Thoracic aorta (tissue), 2 donors: ENCODE data around the gene ENOX2. TPM values are rescaled to one million over a fixed set of nuclear protein-coding genes. Genes with fewer than 3 reads are reported as not detected.

Experiments used
- ATAC-seq: fragments of 150-250 bp; one replicate; pipeline ENCODE4 v1.8.0; 2017; ENCODE audit warnings: low read depth; ENCODE audit not compliant: insufficient number of reproducible peaks, low FRiP score
- DNase-seq: peaks from one replicate; pipeline ENCODE4 v3.0.0-alpha.2; 2020; ENCODE audit warnings: low spot score
- H3K27ac ChIP-seq, 2 donors: fragments of 200-600 bp; sonication (generic); 1 replicate in 1 of 2; 2 replicates in 1 of 2; pipeline ENCODE4 v1.5.1; 2016; ENCODE audit warnings: mild to moderate bottlenecking in 2 of 2, moderate library complexity in 2 of 2
- H3K27me3 ChIP-seq: fragments of 200-600 bp; sonication (generic); replicated peaks from 2 replicates; pipeline ENCODE4 v1.6.0; 2016; ENCODE audit warnings: mild to moderate bottlenecking; ENCODE audit not compliant: insufficient read depth
- H3K36me3 ChIP-seq: fragments of 200-600 bp; sonication (generic); one replicate; pipeline ENCODE4 v1.5.1; 2016
- H3K4me1 ChIP-seq, 2 donors: fragments of 200-600 bp; sonication (generic); 1 replicate in 1 of 2; 2 replicates in 1 of 2; pipeline versions ENCODE4 v1.5.1 to v1.6.0; 2016; ENCODE audit warnings: low read depth in 2 of 2, mild to moderate bottlenecking in 1 of 2; ENCODE audit not compliant: control insufficient read depth in 1 of 2
- H3K4me3 ChIP-seq: fragments of 200-600 bp; sonication (generic); 2 replicates; pipeline ENCODE4 v1.5.1; 2016; ENCODE audit warnings: mild to moderate bottlenecking
- H3K9me3 ChIP-seq: fragments of 200-600 bp; sonication (generic); 2 replicates; pipeline ENCODE4 v1.5.1; 2016
- total RNA-seq, 2 donors: library from RNA; depleted of rRNA; stranded (reverse); fragments of >200 nt; gene quantifications; one replicate each; pipeline versions ENCODE4 v1.1.0 to v1.2.3, GENCODE V29; 2016
- TF ChIP-seq, protein P1 (sequence below): fragments of 200-600 bp; sonication (generic); IDR thresholded peaks from one replicate; pipeline ENCODE4 v1.5.1; 2019; ENCODE audit warnings: antibody characterized with exemption

The ENOX2 gene
- total RNA-seq, 2 donors from 2014 or later: 17.9 to 28.7 TPM

DNA sequence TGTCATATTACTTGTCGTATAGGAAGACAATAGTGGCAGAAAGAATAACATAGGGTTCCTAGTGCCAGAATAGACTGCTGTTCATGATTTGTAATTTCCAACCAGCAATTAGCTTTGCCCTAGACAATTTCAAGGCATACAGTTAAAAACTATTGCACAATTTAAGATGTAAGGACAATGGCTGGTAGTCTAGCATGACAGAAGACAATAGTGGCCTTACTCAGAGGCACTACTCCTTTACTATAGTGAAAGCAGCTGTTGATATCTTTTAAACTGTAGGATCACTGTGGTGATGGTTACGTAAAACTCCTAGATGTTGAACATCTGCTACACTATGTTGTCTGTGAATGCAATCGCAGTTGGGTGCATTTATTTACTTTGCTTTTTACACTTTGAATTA, 266.7 kb downstream of the ENOX2 start:
- Histone ChIP-seq H3K27me3 (no peaks in the 10 kb centered on the region), H3K9me3 (no peaks in the 10 kb centered on the region), H3K36me3 (no peaks in the 10 kb centered on the region), H3K4me1 (no peaks in the 10 kb centered on the region), H3K27ac (no peak overlapping the region), H3K4me3 (no peak overlapping the region)
- TF ChIP-seq, protein P1, sequence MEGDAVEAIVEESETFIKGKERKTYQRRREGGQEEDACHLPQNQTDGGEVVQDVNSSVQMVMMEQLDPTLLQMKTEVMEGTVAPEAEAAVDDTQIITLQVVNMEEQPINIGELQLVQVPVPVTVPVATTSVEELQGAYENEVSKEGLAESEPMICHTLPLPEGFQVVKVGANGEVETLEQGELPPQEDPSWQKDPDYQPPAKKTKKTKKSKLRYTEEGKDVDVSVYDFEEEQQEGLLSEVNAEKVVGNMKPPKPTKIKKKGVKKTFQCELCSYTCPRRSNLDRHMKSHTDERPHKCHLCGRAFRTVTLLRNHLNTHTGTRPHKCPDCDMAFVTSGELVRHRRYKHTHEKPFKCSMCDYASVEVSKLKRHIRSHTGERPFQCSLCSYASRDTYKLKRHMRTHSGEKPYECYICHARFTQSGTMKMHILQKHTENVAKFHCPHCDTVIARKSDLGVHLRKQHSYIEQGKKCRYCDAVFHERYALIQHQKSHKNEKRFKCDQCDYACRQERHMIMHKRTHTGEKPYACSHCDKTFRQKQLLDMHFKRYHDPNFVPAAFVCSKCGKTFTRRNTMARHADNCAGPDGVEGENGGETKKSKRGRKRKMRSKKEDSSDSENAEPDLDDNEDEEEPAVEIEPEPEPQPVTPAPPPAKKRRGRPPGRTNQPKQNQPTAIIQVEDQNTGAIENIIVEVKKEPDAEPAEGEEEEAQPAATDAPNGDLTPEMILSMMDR: no peak
- DNase-seq (no peak), ATAC-seq (no peak)

DNA sequence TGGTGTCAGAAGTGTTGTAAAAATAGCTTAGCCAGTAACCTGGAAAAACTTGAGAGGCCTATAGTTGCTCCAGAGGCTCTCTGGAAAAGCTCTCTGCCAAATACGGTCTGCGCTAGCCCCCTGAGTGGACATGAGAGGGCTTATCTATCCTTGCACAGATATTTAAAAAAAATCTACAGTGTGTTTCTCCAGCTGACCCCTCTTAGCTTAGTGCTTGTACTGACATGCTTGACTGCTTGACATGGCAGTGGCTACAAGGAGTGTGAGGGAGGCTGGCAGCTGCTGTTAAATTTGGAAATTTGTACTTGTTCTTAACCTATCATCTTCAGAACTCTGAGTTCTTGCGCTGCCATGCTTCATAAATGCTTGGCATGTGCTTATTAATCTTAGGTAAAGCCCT, 272.0 kb downstream of the ENOX2 start:
- Histone ChIP-seq H3K9me3 (no peaks in the 10 kb centered on the region), H3K27me3 (no peaks in the 10 kb centered on the region), H3K4me1 (no peaks in the 10 kb centered on the region), H3K36me3 (no peaks in the 10 kb centered on the region), H3K4me3 (no peak overlapping the region), H3K27ac (no peak overlapping the region)
- DNase-seq (no peak), ATAC-seq (no peak)
- TF ChIP-seq, protein P1: no peak

- no peak overlapping the region for H3K27ac ChIP-seq
- no peaks in the 10 kb centered on the region for H3K9me3 ChIP-seq
- H3K27me3 ChIP-seq: no peaks in the 10 kb centered on the region
- ATAC-seq: no peak
- no peak overlapping the region for H3K4me3 ChIP-seq
- TF ChIP-seq, protein P1: no peak
- no peaks in the 10 kb centered on the region for H3K4me1 ChIP-seq
- H3K36me3 ChIP-seq: no peaks in the 10 kb centered on the region
- no peak for DNase-seq
Observed at GRCh38 chrX:130628516-130628915, 274.5 kb downstream of the ENOX2 start.

- no peaks in the 10 kb centered on the region for H3K4me1 ChIP-seq
- no peak overlapping the region for H3K27ac ChIP-seq
- no peak overlapping the region for H3K4me3 ChIP-seq
- TF ChIP-seq, protein P1: no peak
- H3K36me3 ChIP-seq: no peaks in the 10 kb centered on the region
- H3K27me3 ChIP-seq: no peaks in the 10 kb centered on the region
- H3K9me3 ChIP-seq: no peaks in the 10 kb centered on the region
- DNase-seq (no peak), ATAC-seq (no peak)
Observed at GRCh38 chrX:130626521-130626920, 276.5 kb downstream of the ENOX2 start.

DNA sequence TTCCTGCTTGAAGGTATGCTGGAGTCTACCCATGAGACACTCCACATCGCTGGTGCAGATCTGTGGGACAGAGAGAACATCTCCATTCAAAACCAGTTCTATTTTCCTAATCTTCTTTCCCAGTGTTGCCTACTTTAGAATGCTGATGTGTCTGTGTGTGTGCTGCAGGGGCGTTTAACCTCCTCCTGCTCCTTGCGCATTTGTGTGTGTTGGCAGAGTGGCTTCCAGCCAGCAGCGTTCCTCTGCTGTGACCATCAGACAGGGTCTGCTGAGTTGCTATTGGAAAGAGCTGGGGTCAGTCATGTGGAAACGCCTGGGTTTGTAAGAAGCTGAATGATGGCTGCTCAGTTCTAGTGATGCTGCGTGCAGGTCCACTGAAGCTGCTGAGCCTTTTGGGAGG, 277.6 kb downstream of the ENOX2 start:
- H3K9me3 ChIP-seq: no peaks in the 10 kb centered on the region
- H3K4me3 ChIP-seq: no peak overlapping the region
- DNase-seq (no peak), ATAC-seq (no peak)
- H3K36me3 ChIP-seq: no peaks in the 10 kb centered on the region
- TF ChIP-seq, protein P1: no peak
- no peaks in the 10 kb centered on the region for H3K27me3 ChIP-seq
- no peak overlapping the region for H3K27ac ChIP-seq
- no peaks in the 10 kb centered on the region for H3K4me1 ChIP-seq
